HG03025 (cell line): ENCODE measurements around the gene SKI.
"Not testable (repeated sequence)": the region's sequence is repeated elsewhere in the genome, so short reads cannot be mapped to it uniquely, and the experiment has no call there.

Experiments
- ATAC-seq: cut with Tn5 transposase; IDR thresholded peaks from one replicate; pipeline ENCODE4 v1.9.1; 2021; ENCODE audit warnings: mild to moderate bottlenecking, moderate library complexity; ENCODE audit not compliant: unreplicated experiment, low FRiP score

Gene SKI

DNA sequence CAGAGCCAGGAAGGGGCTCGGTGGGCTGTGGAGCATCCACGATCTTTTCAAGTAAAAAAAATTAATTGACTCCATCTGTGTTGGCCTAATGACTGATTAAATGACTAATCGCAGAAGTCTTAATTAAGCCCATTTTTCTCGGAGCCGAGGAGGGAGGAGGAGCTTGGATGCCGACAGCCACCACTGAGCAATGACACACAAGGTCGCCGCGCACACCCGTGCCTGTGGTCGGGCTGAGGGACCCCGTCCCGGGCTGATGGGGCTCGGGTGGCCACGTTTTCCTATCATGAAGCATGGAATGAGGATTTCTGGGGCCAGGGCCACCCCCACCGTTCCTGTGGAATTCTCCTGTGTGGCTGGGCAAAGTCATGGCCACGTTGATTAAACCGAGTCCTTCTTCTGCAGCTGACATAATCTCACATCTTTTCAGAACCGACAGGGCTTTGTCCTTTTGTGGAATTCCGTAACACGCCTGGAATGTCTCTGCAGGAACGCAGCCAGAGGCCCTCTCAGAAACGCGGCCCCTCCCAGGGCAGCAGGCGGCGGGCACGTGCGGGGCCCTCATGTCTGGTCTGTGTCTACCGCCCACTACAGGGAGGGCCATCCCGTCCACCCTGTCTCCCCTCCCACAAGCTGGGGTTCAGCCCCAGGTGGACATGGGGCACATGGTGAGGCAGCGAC, 102.5 kb downstream of the SKI start:
- no peak for ATAC-seq

DNA sequence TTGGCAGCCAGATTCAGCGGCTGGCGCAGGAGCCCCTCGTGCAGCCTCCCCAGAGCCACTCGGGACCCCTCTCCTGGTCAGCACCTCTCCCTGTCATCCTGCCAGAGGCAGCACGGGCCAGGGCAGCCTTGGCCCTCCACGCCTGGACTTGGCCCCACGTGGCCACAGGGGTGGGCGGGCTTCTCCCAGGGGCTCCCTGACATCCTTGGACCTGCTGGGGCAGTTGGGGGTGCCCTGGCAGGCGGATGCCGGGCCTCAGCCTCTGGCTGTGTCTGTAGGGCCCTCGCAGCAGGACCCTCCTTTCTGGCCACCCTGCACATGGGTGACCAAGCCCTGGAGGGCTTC, 103.1 kb downstream of the SKI start:
- no peak for ATAC-seq

DNA sequence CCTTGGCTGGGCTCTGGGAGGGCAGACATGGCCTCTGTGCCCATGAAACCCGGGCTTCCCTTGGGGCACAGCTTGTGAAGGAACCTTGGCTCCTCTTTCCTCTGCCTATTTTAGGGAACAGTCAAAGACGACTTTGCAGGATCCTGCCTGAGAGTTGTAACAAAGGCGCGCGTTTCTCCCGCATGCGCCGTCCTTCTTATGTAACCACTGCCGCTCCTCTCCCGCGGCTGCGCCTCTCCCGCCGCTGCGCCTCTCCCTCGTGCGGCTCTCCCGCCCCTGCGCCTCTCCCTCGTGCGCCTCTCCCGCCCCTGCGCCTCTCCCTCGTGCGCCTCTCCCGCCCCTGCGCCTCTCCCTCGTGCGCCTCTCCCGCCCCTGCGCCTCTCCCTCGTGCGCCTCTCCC, 103.5 kb downstream of the SKI start:
- ATAC-seq: not testable (repeated sequence)

DNA sequence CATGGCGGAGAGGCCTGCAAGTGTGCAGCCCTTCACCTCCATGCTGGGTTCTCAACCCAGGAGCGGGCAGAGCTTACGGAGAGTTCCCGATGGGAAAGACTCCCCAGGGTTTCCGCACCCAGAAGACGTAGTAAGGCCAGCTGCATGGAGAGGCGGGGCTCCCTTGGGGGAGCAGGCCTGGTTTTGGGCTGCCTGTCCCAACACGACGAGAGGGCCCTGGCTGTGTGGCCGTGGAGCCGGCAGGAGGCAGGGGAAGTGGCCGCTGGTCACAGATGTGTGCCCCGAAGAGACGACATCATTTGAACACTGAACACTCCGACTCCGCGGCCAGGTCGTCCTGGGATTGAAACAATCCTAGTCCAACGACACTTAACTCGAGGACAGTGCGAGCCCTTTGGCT, 106.2 kb downstream of the SKI start:
- ATAC-seq: no peak

DNA sequence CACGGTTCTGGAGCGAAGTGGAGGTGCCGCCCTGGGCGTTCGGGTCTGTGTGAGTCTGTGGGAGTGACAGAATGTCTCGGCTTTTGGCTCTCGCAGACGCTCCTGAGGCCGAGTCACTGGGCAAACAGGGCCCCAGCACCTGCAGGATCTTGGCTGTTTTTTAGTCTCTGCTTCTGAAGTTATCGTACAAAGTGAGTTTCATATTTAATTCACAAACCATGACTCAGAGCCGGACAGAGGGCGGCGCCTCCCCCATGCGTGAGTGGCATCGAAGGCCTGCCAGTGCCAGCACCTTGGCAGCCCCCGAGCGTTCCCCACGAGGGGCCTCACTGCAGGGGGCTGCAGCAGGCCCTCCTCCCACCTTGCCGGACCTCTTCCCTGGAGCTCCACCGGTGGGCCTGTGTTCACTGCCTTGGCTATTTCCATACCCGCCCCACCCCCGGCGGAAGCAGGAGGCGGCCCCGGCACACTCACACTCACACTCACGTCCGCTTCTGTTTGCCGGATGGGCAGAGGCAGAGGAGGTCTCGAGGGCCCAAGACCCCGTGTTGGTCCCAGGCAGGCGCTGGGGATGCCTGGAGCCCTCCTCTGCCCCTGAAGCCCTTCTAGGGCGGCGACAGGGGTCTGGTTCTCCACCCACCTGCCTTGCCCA, 106.9 kb downstream of the SKI start:
- no peak for ATAC-seq

DNA sequence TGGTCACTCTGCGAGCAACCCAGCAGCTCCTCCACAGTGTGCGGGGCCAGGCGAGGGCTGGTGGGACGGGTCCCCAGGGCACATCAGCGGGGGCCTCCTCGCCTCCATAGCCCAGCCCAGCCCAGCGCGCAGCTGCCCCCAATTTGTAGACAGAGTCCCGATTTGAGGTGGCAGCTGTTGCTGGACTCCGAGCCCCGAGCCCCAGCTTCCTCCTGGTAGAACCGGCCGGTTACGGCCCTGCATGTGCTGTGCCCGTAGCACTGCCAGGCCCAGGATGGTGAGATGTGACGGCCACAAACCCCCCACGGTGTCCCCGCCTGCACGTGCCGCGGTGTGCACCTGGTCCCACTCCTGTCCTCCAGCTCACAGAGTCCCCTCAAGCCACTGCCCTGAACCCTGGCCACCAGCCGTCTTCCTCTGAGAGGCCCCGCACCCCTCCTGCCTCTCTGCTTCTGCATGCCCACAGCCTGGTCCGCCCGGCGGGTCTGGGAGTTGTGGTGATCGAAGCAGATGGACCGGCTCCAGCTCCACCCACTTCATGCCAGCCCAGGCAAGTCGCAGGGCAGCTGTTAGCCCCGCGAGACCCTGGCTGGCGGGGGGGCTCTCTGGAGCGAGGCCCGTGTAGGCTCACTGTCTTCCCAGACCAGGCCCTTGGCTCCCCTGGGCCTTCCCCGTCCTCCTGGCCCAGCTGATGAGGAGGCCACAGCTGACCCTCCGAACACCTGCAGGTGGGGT, 107.8 kb downstream of the SKI start:
- no peak for ATAC-seq

DNA sequence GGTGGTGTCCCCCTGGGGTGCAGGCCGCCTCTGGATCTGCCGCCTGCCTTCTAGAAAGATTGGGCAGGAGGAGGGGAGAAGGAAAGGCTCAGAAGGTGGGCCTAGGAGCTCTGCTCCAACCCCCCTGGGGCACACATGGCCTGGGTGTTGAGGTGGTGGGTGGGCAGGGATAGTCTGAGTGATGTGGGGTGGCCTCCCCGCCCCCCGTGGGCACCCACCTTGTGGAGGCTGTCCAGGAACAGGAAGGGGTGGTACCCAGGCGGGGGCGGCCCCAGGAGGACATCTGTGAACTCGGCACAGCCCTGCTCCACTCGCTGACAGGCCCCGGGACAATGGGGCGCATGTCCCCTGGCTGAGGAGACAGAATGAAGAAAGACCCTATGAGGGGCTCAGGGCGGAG, 108.4 kb downstream of the SKI start:
- no peak for ATAC-seq

DNA sequence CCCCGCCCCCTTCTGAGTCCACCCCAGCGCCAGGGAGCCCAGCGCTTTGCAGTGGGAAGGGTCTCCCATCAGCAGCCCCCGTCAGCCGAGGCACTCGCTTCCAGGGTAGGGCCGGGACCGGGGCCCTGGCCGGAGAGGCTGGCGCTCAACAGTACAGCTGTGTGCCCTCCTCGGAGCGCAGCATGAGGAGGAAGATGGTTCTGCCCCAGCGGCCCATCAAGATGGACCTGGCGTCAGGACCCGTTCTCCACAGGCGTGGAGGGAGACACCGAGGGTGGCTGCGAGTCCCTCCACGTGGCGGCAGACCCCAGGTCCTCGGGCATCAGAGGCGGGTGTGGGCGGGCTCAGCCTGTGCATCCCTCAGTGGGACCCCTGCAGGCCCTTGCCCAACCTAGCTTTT, 109.0 kb downstream of the SKI start:
- no peak for ATAC-seq

DNA sequence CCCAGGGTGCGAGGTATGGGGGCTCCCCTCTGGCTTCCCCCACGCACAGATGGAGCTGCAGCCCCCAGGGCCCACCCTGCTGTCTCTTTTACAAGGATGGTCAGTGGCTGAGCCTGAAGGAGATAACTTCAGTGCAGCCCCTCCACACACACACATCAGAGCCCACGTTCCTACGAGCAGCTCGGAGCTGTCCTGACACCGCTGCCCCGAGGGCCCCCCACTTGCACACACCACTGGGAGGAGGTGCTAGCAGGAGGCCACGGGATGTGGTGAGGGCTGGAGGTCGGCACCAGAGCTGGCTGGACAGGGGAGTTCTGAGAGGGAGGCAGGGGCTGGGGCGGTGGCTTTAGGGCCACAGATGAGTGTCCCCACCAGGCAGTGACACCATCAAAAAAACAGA, 109.4 kb downstream of the SKI start:
- no peak for ATAC-seq

DNA sequence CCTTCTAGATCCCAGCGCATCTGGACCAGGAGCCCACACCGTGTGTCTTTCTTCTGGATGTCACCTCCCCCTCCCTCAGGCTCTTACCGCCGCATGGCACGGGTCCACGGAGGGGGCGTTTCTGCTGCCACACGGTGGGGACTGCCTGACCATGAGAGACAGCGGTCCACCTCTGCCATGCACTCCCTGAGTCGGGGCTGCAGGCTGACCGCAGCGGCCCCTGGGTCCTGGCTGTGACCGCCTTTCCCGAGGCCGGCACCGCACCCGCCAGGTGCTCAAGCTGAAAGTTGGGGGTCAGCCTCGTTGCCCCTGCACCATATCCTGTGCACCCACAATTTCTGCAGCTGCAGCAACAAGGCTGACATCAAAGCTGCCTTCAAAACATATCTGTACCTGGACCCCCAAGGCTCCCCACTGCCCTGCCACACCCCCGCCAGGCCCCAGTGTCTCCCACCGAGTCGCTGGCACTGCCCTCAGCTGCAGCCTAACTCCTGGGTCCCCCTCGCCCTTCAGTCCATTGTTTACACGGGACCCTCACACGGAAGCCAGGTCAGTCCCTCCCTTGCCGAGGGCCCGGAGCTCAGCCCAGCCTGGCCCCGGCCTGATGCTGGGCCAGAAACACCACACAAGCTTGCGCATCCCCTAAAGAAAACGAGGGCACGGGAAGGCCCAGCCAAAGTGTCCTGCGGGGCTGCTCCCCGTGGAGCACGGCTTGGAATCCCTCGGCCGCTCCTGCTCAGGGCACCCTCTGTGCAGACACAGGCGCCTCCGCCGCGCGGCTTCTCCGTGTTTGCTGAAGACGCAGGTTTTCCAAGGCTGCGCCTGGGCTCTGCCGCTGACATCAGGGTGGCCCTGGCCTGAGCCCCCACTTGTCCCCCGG, 111.3 kb downstream of the SKI start:
- no peak for ATAC-seq

DNA sequence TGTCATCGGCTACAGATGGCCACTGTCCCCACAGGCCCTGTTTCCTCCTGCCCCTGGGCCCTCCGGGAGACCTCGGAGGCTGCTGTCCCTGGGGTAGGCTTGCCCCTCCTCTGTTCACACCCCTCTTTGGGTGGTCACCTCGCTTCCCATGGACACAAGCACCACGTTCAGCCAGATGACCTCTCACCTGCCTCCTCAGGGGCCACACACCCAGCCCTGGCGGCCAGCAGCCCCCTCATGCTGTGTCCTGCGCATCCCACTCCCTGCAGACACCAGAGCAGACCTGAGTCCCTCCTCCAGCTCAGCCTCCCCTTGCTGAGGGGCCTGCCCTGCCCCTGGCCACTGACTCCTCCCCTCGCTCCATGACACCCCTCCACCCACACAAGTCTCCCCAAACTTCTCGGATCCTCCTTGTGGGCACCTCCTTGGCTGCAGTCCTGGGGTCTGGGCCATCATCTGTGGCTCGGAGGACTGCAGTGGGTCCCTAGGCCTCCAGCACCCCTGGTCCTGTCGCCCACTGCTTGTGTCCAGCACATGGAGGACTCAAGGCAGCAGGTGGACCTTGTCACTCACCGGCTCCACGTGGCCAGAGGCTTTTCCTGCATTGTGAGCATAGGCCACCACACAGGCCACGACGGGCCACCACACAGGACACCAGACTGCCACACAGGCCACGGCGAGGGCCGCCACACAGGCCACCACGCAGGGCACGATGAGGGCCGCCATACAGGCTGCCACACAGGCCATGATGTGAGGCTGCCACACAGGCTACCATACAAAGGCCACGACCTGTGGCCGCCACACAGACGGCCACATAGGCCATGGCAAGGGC, 112.2 kb downstream of the SKI start:
- ATAC-seq: no peak

DNA sequence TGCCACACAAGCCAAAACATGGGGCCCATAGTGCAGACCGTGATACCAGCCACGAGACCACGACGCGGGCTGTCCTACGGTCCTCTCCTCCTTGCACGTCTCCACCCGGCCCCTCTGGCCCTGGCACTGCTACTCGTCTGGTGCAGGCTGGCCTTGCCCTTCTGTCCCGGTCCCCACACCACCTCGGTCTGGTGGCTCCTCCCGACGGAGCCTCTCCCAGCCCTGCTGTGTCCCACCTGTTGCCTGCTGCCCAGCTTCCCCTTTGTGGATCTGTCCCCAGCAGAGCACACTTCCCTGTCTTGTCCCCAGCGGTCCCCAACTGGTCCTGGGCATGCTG, 112.8 kb downstream of the SKI start:
- ATAC-seq: no peak

DNA sequence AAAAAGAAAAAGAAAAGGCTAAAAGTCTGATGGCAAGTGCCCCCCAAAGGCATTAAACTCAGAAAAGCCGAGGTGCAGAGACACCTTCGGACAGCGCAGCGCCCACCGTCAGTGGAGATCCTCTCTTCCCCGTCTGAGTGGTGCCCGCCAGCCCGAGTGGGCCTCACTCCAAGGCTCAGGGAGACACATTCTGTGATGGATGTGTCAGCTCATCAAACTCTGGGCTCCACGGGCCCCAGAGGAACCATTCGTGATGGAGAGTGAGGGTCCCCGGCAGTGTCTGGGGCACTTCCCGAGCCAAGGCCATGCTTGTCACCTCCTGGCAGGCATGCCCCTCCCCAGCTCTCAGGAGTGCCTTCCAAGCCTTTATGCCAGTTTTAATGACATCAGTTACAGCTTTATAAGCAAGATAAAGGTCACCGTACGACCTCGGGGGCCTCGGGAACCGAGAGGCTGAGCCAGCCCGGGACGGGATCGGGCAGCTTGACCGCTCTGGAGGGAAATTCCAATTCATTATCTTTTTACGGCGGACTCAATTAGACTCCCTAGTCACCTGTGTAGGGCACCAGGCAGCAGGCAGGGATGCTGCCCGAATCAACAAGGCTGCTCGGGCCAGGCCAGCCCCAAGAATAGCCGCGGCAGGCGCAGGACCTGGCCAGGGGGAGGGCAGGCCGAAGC, 113.7 kb downstream of the SKI start:
- ATAC-seq: no peak

DNA sequence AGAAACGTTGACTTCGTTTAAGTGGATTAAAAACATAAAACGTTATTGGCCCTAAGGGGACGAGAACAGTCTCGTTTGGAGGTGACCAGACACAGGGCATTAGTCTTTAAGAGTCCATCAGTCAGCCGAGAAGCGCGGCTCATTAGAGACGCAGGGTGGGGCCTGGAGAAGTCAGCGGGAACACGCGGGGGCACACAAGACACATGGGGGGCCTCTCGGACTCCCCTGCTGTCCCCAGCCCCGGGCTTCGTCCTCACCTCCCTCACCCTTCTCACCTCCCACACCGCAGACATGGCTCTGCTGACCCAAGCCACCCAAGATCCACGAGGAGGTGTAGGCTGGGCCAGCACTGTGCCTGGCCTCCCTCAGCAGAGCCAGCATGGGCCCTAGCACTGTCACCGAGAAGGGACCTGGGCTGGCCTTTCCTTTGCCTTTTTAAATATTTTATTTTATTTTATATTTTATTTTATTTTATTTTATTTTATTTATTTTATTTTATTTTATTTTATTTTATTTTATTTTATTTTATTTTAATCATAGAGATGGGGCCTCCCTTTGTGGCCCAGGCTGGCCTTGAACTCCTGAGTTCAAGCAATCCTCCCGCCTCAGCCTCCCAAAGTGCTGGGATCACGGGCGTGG, 114.4 kb downstream of the SKI start:
- ATAC-seq: no peak

DNA sequence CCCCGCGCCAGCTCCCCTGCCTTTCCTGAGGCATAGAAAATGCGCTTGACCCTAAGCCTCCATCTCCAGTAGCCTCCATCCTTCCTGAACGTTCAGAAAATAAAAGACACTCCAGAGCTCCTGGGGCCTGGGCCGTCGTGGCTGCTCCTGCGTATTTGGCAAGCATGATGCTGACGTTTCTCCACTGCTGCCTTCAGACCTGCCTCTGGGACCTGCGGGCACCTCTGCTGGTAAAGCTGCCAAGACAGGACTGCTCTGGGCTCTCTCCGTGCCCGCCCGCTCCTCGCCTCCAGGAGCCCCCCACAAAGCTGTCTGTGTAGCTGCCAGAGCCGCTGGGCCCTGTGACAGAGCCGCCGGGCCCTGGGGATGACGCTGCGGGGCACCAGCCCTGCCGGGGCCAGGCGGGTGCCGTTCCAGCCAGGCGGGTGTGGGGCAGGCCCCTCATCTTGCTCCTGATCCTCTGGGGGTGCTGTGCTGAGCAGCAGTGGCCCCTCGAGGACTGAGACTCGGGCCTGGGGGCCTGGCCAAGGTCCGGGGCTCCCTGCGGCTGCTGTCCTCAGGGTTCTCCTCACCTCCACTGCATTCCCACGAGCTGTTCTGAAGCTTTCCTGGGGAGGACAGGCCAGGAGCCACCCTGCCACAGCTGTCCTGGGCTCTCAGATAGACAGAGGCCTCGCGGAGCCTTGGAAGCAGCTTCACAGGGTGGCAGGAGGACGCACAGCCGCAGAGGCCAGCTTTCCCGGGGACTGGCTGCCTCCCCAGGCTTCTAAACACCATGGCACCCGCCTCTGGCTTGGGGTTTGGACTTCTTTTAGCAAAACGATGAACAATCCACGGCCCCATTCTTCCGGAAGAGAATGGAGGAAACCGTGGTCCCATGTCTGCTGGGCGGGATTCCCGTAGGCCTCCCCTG, 115.2 kb downstream of the SKI start:
- no peak for ATAC-seq

DNA sequence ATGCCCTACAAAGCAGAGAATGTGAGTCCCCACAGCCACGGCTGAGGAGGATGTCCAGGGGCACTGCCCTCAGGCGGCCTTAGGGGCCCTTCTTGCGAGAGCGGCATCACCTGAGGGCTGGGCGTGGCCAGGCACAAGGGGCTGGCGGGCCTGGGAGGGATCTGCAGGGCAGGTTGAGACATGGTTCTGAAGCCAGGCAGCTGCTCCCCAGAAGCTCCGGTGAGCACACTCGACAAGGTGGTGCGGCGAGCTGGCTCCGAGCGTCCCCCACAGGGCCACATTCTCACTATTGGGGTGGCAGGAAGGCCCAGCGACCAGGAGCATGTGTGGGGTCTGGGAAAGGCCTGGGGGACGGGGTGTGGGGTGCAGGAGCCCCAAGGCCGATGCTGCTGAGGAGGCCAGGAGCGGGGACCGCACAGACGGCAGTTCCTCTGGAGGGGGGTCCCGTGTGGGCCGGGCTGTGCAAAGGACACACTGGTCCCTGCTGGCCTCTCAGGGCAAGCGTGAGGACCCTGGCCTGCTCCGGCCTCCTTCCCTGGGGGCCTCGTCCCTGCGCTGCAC, 116.1 kb downstream of the SKI start:
- ATAC-seq: no peak

DNA sequence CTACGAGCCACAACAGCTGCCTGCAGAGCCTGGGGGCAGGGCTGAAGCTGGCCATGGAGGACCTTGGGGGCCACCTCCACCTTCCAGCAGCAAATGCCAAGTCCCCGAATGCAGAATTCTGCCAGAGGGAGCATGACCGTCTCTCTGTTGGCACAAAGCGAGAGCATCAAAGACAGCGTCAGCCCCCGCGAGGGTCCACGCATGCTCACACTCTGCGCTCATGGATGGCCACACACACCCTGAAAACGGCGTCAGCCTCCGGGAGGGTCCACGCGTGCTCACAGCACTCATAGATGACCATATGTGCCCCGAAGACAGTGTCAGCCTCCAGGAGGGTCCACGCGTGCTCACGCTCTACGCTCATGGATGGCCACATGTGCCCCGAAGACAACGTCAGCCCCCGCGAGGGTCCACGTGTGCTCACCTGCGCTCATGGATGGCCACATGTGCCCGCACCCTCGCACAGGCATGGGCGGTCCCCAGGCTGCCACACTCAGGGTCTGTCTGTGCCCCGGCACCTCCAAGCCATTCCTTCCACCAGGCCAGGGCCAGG, 116.7 kb downstream of the SKI start:
- ATAC-seq: no peak
